Activated T-helper 1 cell treated with anti-CD3 and anti-CD28 coated beads, Interleukin-2, amount 50 U/mL, for 16 hours (primary cell): ENCODE measurements around the gene GAR1.
"Not testable (repeated sequence)": the region's sequence is repeated elsewhere in the genome, so short reads cannot be mapped to it uniquely, and the experiment has no call there.

ENCODE experiments used
- DNase-seq, 2 donors: peaks; one replicate each; pipeline ENCODE4 v3.0.0-alpha.2; 2020; ENCODE audit warnings: low read depth in 1 of 2, low spot score in 1 of 2

The GAR1 gene

GRCh38 chr4:109815151-109816081 is at the start of gene GAR1:
TSS of gene GAR1 (plus strand) at chr4:109815762. CDS start at chr4:109816165, 403 bp downstream.
- DNase-seq: peak; percentile 66 to 77

GRCh38 chr4:109782092-109782491 is 33.5 kb upstream of the GAR1 start:
- not testable (repeated sequence) for DNase-seq

GRCh38 chr4:109786846-109787245 is 28.7 kb upstream of the GAR1 start:
- no peak for DNase-seq

GRCh38 chr4:109787807-109788206 is 27.8 kb upstream of the GAR1 start:
- no peak for DNase-seq

GRCh38 chr4:109795059-109795458 is 20.5 kb upstream of the GAR1 start:
- DNase-seq: no peak

GRCh38 chr4:109798866-109799265 is 16.7 kb upstream of the GAR1 start:
- no peak for DNase-seq

- no peak for DNase-seq
These were observed 14.3 kb upstream of the GAR1 start for GRCh38 chr4:109801099-109801789.

GRCh38 chr4:109801895-109802319 is 13.7 kb upstream of the GAR1 start, which contains the start of gene CFI:
TSS of gene CFI (minus strand) at chr4:109801999. CDS start at chr4:109801971, 28 bp downstream.
- DNase-seq: no peak

- no peak for DNase-seq
These were observed 11.5 kb upstream of the GAR1 start for GRCh38 chr4:109803924-109804571.

- no peak for DNase-seq
These were observed 5.9 kb upstream of the GAR1 start for GRCh38 chr4:109809655-109810054.

- DNase-seq: no peak
These were observed 4.8 kb upstream of the GAR1 start for GRCh38 chr4:109810552-109811387.

- no peak for DNase-seq
These were observed 3.9 kb upstream of the GAR1 start for GRCh38 chr4:109811707-109812106.

- DNase-seq: peak; percentile 14 to 15
These were observed 500 bp downstream of the GAR1 start for GRCh38 chr4:109816082-109816442.

GRCh38 chr4:109816894-109817293 is 1.3 kb downstream of the GAR1 start:
- no peak for DNase-seq

GRCh38 chr4:109818268-109818667 is 2.7 kb downstream of the GAR1 start:
- DNase-seq: no peak

GRCh38 chr4:109820563-109820962 is 5.0 kb downstream of the GAR1 start:
- DNase-seq: no peak

- DNase-seq: no peak
These were observed 5.6 kb downstream of the GAR1 start for GRCh38 chr4:109821185-109821584.

- DNase-seq: no peak
These were observed 11.2 kb downstream of the GAR1 start for GRCh38 chr4:109826719-109827118.

GRCh38 chr4:109827672-109828071 is 12.1 kb downstream of the GAR1 start, which contains the start of gene RRH:
TSS of gene RRH (plus strand) at chr4:109827972. CDS start at chr4:109828028, 56 bp downstream.
- no peak for DNase-seq

GRCh38 chr4:109833756-109834155 is 18.2 kb downstream of the GAR1 start:
- DNase-seq: no peak

- no peak for DNase-seq
These were observed 21.4 kb downstream of the GAR1 start for GRCh38 chr4:109836985-109837384.
